Loucy (cell line): ENCODE data around the gene PRRX1.

Experiments used
- CTCF ChIP-seq: fragments of 200-600 bp; sonication (generic); conservative IDR thresholded peaks from 2 replicates; pipeline ENCODE4 v1.5.1; 2014; ENCODE audit warnings: mild to moderate bottlenecking, antibody characterized with exemption, low read length
- EZH2phosphoT487 ChIP-seq: fragments of 200-600 bp; IDR thresholded peaks from 2 replicates; pipeline ENCODE4 v1.6.1; 2018; ENCODE audit warnings: antibody characterized with exemption, mild to moderate bottlenecking, moderate library complexity, borderline replicate concordance

- TF ChIP-seq CTCF, result no peak
- no peak for TF ChIP-seq EZH2phosphoT487
Measured at GRCh38 chr1:170682809-170683208, 18.9 kb downstream of the PRRX1 start.
